ENCODE data around the gene RTN4RL1. TPM values are rescaled to one million over a fixed set of nuclear protein-coding genes. Genes with fewer than 3 reads are reported as not detected.
"Not testable (repeated sequence)": the region's sequence is repeated elsewhere in the genome, so short reads cannot be mapped to it uniquely, and the experiment has no call there.

Gene RTN4RL1
- total RNA-seq, 4 donors from 2014 or later: 1.4 to 4.9 (median 1.9) TPM; not detected in 1

DNA sequence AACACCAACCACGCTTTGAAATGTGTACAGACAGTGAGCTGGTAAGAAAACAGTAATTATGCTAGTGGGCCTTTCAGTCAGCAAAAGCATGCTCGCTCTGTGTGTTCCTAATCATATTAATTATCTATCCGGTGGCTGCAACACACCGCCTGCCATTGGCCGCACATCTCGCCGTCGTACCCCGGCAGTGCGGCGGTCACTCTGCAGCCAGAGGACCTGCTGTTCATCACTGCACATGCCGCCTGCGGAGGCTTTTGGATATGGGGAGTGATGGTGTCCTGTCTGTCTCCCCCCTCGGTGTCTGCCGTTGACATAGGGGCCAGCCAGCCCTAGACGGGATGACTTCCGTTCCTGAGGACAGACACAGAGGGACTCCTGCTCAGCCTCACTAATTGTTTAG lies 126.8 kb downstream of the RTN4RL1 start:
- no peaks in the 10 kb centered on the region for H3K9me3 ChIP-seq
- TF ChIP-seq POLR2A (IDR thresholded peaks at IDR 0.05): no peak
- TF ChIP-seq, protein P1, sequence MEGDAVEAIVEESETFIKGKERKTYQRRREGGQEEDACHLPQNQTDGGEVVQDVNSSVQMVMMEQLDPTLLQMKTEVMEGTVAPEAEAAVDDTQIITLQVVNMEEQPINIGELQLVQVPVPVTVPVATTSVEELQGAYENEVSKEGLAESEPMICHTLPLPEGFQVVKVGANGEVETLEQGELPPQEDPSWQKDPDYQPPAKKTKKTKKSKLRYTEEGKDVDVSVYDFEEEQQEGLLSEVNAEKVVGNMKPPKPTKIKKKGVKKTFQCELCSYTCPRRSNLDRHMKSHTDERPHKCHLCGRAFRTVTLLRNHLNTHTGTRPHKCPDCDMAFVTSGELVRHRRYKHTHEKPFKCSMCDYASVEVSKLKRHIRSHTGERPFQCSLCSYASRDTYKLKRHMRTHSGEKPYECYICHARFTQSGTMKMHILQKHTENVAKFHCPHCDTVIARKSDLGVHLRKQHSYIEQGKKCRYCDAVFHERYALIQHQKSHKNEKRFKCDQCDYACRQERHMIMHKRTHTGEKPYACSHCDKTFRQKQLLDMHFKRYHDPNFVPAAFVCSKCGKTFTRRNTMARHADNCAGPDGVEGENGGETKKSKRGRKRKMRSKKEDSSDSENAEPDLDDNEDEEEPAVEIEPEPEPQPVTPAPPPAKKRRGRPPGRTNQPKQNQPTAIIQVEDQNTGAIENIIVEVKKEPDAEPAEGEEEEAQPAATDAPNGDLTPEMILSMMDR (IDR thresholded peaks at IDR 0.05): no peak
- no peak for DNase-seq
- no peak overlapping the region for H3K27ac ChIP-seq
- H3K4me3 ChIP-seq: no peak overlapping the region
- intact Hi-C loops (cut with DNase I; ENCODE audit: low total_unique reads): no loop called here
- H3K36me3 ChIP-seq: no peaks in the 10 kb centered on the region
- H3K27me3 ChIP-seq: no peaks in the 10 kb centered on the region
- H3K4me1 ChIP-seq: no peaks in the 10 kb centered on the region

DNA sequence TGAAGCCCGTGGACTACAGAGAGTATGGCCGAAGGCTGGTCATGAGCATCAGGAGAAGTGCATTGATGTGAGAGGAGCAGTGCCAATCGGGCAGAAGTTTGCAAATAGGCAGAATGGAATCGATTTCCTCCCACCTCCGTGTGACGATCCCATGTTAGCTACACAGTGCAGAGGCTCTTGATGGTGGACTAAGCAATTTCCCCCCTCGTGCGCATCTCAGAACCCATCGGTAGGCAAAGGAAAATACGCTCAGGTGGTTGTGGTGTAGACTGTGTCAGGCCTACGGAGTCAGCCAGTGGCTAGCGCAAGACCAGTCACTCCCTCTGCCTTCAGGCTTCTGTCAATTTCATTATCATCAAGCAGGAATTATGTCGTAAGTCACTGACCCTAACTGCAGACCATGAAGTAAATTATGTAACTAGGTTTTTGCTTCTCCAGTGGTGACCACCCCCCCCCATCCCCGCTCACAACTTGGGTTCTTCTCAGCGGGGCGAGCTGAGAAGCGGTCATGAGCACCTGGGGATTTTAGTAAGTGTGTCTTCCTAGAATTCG lies 128.0 kb downstream of the RTN4RL1 start:
- no peak overlapping the region for H3K27ac ChIP-seq
- no peaks in the 10 kb centered on the region for H3K4me1 ChIP-seq
- H3K4me3 ChIP-seq: no peak overlapping the region
- H3K27me3 ChIP-seq: no peaks in the 10 kb centered on the region
- no peak for DNase-seq
- H3K9me3 ChIP-seq: no peaks in the 10 kb centered on the region
- H3K36me3 ChIP-seq: no peaks in the 10 kb centered on the region
- intact Hi-C loops (cut with DNase I; ENCODE audit: low total_unique reads): no loop called here
- no peak for TF ChIP-seq POLR2A (IDR thresholded peaks at IDR 0.05)
- TF ChIP-seq, protein P1 (IDR thresholded peaks at IDR 0.05): no peak

DNA sequence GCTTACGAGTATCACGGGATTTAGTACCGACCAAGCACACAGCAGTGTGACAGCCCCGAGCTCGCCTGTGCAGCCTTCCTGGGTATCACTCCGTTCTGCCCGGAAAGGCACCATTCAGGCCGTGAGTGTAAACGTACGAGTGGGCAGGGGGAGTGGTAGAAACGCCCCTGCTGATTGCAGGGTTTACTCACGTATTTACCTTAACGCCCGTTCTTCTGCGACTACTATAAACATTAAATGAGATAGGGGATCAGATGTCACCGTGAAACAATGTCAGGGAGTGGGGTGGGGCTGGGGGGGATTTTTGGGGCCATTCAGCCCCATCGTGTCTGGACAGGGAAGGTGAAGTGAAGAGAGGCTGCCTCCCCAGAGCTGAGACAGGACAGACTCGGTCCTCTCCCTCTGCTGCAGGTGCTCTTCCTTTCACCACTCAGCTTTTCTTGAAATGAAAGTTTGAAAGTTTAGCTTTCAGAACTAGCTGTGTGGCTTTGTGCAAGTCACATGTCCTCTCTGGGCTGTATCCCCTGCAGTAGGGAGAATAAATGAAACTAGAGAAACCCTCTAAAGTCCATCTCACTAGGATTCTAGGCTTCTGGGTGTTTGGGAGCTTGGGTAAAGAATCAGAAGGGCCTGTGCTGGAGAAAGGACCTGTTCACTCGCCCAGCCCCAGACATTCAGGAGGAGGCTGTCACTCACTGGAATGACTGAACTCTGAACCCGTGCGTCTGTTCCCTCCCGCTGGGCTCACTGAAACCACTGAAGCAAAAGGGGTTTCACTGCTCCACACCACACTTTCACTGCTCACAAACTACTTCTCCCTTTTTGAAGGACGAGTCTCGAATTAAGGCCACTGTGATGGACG lies 128.7 kb downstream of the RTN4RL1 start:
- no peaks in the 10 kb centered on the region for H3K4me1 ChIP-seq
- no peak for DNase-seq
- no peak for TF ChIP-seq POLR2A (IDR thresholded peaks at IDR 0.05)
- TF ChIP-seq, protein P1 (IDR thresholded peaks at IDR 0.05): no peak
- intact Hi-C loops (cut with DNase I; ENCODE audit: low total_unique reads): no loop called here
- no peak overlapping the region for H3K27ac ChIP-seq
- H3K4me3 ChIP-seq: no peak overlapping the region
- no peaks in the 10 kb centered on the region for H3K36me3 ChIP-seq
- H3K9me3 ChIP-seq: no peaks in the 10 kb centered on the region
- H3K27me3 ChIP-seq: no peaks in the 10 kb centered on the region

DNA sequence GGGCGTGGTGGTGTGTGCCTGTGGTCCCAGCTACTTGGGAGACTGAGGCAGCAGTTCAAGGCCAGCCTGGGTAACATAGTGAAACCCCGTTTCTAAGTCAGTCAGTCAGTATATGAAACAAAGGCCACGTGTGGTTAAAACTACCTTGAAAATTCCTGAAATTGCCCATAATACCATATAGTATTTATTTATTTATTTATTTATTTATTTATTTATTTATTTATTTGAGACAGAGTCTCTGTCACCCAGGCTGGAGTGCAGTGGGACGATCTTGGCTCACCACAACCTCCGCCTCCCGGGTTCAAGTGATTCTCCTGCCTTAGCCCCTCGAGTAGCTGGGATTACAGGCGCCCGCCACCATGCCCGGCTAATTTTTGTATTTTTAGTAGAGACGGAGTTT lies 129.7 kb downstream of the RTN4RL1 start:
- H3K9me3 ChIP-seq; H3K4me1 ChIP-seq; intact Hi-C loops (cut with DNase I; ENCODE audit: low total_unique reads); DNase-seq; H3K36me3 ChIP-seq; H3K27me3 ChIP-seq; H3K4me3 ChIP-seq; H3K27ac ChIP-seq: not testable (repeated sequence)

DNA sequence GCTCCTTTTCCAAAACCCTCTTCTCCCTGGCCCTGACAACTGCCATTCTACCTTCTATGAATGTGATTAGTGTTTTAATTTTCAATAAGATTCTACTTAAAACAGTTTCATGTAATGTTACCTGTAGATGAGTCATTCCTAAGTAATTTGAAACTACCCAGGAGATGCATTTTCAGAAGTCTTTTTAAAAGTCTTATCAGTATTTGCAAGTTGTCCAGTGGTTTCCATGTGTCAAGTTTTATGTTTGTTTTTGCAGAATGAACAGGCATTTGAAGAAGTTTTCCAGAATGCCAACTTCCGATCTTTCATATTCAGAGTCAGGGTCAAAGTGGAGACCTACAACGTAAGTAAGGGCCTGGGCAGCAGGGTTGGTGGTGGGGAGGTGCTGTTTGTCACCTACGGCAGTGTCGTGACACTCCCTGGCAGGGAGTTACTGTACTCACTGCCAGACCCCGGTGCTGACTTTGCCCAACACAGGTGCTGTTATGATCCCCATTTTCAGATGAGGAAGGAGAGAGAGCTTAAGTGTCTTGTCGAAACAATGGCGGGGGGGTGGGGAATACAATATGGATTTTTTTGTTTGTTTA lies 130.3 kb downstream of the RTN4RL1 start:
- H3K9me3 ChIP-seq: no peaks in the 10 kb centered on the region

More for the DNA sequence above, 130.3 kb downstream of the RTN4RL1 start:
- Histone ChIP-seq H3K4me3 (no peak overlapping the region), H3K36me3 (no peaks in the 10 kb centered on the region), H3K27ac (no peak overlapping the region), H3K4me1 (no peaks in the 10 kb centered on the region), H3K27me3 (no peaks in the 10 kb centered on the region)
- DNase-seq: no peak
- TF ChIP-seq, protein P1 (IDR thresholded peaks at IDR 0.05): no peak
- TF ChIP-seq POLR2A (IDR thresholded peaks at IDR 0.05): no peak
- intact Hi-C loops (cut with DNase I; ENCODE audit: low total_unique reads): no loop called here
